WTC11 (cell line): ENCODE results near the gene TTC7B. TPM values are rescaled to one million over a fixed set of nuclear protein-coding genes. Genes with fewer than 3 reads are reported as not detected.
A peak's percentile ranks its signal among the peaks of the same experiment; 100 is the strongest.

ENCODE experiments used
- ATAC-seq: fragments of 200-7000 bp; cut with Tn5 transposase; 2 replicates; pipeline ENCODE4 v1.10.0; 2021; ENCODE audit warnings: mild to moderate bottlenecking, moderate library complexity
- CTCF ChIA-PET: fragments of 300-600 bp; sonication (Branson Sonifier 250); formaldehyde crosslinking; loops from one replicate; lab custom pipeline; 2021; ENCODE audit warnings: antibody characterized with exemption; lab: Charles Lee
- POLR2A ChIA-PET: fragments of 350-600 bp; sonication (Branson Sonifier 250); formaldehyde crosslinking; loops from one replicate; lab custom pipeline; 2021; ENCODE audit warnings: antibody characterized with exemption; lab: Charles Lee
- DNase-seq: peaks from one replicate; pipeline ENCODE4 v3.0.0; 2021; ENCODE audit warnings: low spot score
- H3K27ac Mint-ChIP-seq: 2 replicates; pipeline ENCODE4 v1.8.0; 2021; ENCODE audit warnings: mixed read lengths
- H3K27me3 Mint-ChIP-seq: 2 replicates; pipeline ENCODE4 v1.8.0; 2021; ENCODE audit warnings: low read depth, mild to moderate bottlenecking, moderate library complexity, mixed read lengths
- H3K36me3 Mint-ChIP-seq: 2 replicates; pipeline ENCODE4 v1.8.0; 2021; ENCODE audit warnings: mixed read lengths
- H3K4me1 Mint-ChIP-seq: 2 replicates; pipeline ENCODE4 v1.8.0; 2022; ENCODE audit warnings: mixed read lengths
- H3K4me3 Mint-ChIP-seq: 2 replicates; pipeline ENCODE4 v1.8.0; 2021; ENCODE audit warnings: mild to moderate bottlenecking, moderate library complexity, mixed read lengths
- H3K9me3 Mint-ChIP-seq: 2 replicates; pipeline ENCODE4 v1.8.0; 2021; ENCODE audit warnings: mixed read lengths
- GABPB1 ChIP-seq: sonication (generic); formaldehyde crosslinking; IDR thresholded peaks from 2 replicates; pipeline ENCODE4 v1.8.1; 2023; ENCODE audit warnings: mild to moderate bottlenecking, missing genetic modification reagents
- GTF2I ChIP-seq: fragments of 250-450 bp; sonication (Bioruptor Pico); conservative IDR thresholded peaks from 2 replicates; pipeline ENCODE4 v1.4.0; 2021; ENCODE audit warnings: mild to moderate bottlenecking
- SOX15 ChIP-seq: fragments of 250-450 bp; sonication (Bioruptor Pico); IDR thresholded peaks from 2 replicates; pipeline ENCODE4 v1.9.0; 2021; ENCODE audit warnings: mild to moderate bottlenecking
- ZBTB21 ChIP-seq: sonication (generic); formaldehyde crosslinking; IDR thresholded peaks from 2 replicates; pipeline ENCODE4 v1.8.1; 2023; ENCODE audit warnings: mild to moderate bottlenecking, missing genetic modification reagents, borderline replicate concordance
- ZNF232 ChIP-seq: sonication (generic); formaldehyde crosslinking; IDR thresholded peaks from 2 replicates; pipeline ENCODE4 v1.8.0; 2022; ENCODE audit warnings: mild to moderate bottlenecking, missing genetic modification reagents
- total RNA-seq: library from RNA; stranded (reverse); gene quantifications from 3 replicates; pipeline ENCODE4 v1.2.3, GENCODE V29; 2021
- TF ChIP-seq, protein P1 (sequence below): sonication (generic); formaldehyde crosslinking; IDR thresholded peaks from 2 replicates; pipeline ENCODE4 v1.8.0; 2023; ENCODE audit warnings: missing genetic modification reagents
- TF ChIP-seq, protein P2 (sequence below): sonication (generic); formaldehyde crosslinking; IDR thresholded peaks from 2 replicates; pipeline ENCODE4 v1.8.0; 2022; ENCODE audit warnings: mild to moderate bottlenecking, missing genetic modification reagents
- TF ChIP-seq, protein P3 (sequence below): sonication (generic); formaldehyde crosslinking; conservative IDR thresholded peaks from 2 replicates; pipeline ENCODE4 v1.8.1; 2022; ENCODE audit warnings: mild to moderate bottlenecking, missing genetic modification reagents
- TF ChIP-seq, protein P4 (sequence below): sonication (generic); formaldehyde crosslinking; IDR thresholded peaks from 2 replicates; pipeline ENCODE4 v1.8.0; 2022; ENCODE audit warnings: mild to moderate bottlenecking, missing genetic modification reagents
- TF ChIP-seq, protein P5 (sequence below): fragments of 200-600 bp; IDR thresholded peaks from 2 replicates; pipeline ENCODE4 v1.8.0; 2022; ENCODE audit warnings: antibody characterized with exemption
- TF ChIP-seq, protein P6 (sequence below): sonication (generic); formaldehyde crosslinking; IDR thresholded peaks from 2 replicates; pipeline ENCODE4 v1.8.0; 2022; ENCODE audit warnings: mild to moderate bottlenecking, missing genetic modification reagents
- TF ChIP-seq, protein P7 (sequence below): sonication (generic); formaldehyde crosslinking; IDR thresholded peaks from 2 replicates; pipeline ENCODE4 v1.8.1; 2022; ENCODE audit warnings: low read depth, missing genetic modification reagents, borderline replicate concordance

TTC7B gene
- total RNA-seq, 1 experiment from 2014 or later = 27.6 TPM

DNA sequence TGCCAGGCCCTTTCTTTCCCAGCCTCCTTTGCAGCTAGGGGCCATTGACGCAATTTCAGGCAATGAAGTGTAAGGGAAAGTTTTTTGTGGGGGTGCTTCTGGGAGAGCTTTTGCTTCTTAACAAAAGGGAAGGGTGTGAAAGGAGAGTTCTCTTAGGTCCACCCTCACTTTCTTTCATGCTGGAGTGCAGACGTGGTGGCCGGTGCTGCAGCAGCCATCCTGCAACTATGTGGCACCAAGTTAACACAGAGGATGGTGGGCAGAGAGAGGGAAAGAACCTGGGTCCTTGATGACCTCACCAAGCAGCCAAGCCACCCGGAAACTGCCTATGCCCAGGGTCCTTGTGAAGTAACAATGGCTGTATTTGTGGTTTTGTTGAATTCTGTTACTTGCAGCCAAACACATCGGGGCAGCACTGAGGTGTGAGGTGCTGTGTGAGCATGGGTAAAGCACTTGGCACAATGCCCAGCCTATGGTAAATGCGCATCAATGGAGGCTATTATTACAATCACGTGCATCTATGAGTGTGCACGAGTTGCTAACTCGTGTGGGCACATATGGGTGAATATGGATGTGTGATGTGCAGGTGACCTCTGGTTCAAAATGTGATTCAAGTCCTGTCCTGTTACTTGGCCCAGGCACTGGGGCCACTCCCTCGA lies 296.8 kb downstream of the TTC7B start:
- ChIA-PET CTCF (interaction anchor here (0.6 to 1.8 kb wide), 5 partner anchors 19 to 366 kb away, joined by 3 to 11 read pairs (median 4); no protein-coding TSS in a partner anchor), POLR2A (no interaction called here)
- H3K9me3 Mint-ChIP-seq = 0 out of 2 replicates have a peak, but pooled peaks cover 5% of the 10 kb centered on the region
- DNase-seq (no peak), ATAC-seq (no peak)
- H3K4me3 Mint-ChIP-seq = no peak overlapping the region
- no peaks in the 10 kb centered on the region; the same call in 1 of the 2 replicates for H3K27me3 Mint-ChIP-seq
- H3K36me3 Mint-ChIP-seq = no peaks in the 10 kb centered on the region
- TF ChIP-seq, protein P1, sequence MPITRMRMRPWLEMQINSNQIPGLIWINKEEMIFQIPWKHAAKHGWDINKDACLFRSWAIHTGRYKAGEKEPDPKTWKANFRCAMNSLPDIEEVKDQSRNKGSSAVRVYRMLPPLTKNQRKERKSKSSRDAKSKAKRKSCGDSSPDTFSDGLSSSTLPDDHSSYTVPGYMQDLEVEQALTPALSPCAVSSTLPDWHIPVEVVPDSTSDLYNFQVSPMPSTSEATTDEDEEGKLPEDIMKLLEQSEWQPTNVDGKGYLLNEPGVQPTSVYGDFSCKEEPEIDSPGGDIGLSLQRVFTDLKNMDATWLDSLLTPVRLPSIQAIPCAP = no peak
- TF ChIP-seq, protein P2, sequence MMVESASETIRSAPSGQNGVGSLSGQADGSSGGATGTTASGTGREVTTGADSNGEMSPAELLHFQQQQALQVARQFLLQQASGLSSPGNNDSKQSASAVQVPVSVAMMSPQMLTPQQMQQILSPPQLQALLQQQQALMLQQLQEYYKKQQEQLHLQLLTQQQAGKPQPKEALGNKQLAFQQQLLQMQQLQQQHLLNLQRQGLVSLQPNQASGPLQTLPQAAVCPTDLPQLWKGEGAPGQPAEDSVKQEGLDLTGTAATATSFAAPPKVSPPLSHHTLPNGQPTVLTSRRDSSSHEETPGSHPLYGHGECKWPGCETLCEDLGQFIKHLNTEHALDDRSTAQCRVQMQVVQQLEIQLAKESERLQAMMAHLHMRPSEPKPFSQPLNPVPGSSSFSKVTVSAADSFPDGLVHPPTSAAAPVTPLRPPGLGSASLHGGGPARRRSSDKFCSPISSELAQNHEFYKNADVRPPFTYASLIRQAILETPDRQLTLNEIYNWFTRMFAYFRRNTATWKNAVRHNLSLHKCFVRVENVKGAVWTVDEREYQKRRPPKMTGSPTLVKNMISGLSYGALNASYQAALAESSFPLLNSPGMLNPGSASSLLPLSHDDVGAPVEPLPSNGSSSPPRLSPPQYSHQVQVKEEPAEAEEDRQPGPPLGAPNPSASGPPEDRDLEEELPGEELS = no peak
- TF ChIP-seq, protein P3, sequence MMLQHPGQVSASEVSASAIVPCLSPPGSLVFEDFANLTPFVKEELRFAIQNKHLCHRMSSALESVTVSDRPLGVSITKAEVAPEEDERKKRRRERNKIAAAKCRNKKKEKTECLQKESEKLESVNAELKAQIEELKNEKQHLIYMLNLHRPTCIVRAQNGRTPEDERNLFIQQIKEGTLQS (CRISPR knock-in tag) = no peak
- TF ChIP-seq GTF2I (CRISPR knock-in tag) (peak; percentile 72; the same call in 1 of the 2 replicates), ZBTB21 (CRISPR knock-in tag) (0 out of 2 replicates have a peak, but pooled peaks have one; percentile 4)
- TF ChIP-seq, protein P4, sequence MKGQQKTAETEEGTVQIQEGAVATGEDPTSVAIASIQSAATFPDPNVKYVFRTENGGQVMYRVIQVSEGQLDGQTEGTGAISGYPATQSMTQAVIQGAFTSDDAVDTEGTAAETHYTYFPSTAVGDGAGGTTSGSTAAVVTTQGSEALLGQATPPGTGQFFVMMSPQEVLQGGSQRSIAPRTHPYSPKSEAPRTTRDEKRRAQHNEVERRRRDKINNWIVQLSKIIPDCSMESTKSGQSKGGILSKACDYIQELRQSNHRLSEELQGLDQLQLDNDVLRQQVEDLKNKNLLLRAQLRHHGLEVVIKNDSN = no peak
- H3K4me1 Mint-ChIP-seq = peaks cover 13% of the 10 kb centered on the region
- no peak overlapping the region for H3K27ac Mint-ChIP-seq

DNA sequence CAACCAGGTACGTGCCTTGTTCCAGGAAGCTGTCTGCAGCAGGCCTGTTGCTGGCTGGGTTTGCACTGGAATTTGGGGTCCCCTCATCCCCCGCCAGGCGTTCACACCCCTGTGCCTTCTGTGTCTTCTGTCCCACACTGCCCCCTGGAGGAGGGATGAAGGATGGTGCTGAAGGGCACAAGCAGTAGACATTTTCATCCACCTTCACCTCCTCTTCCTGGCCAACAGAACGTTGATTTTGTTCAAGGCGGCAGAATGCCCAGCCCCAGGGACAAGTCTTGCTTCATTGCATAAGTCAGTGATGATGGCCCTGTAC lies 297.3 kb downstream of the TTC7B start:
- no peaks in the 10 kb centered on the region for H3K36me3 Mint-ChIP-seq
- ATAC-seq (peak; percentile 72), DNase-seq (peak; percentile 79)
- ChIA-PET POLR2A (no interaction called here), CTCF (interaction anchor here (0.6 to 1.8 kb wide), 9 partner anchors 9 to 366 kb away, joined by 3 to 11 read pairs (median 3); no protein-coding TSS in a partner anchor)
- no peaks in the 10 kb centered on the region; the same call in 1 of the 2 replicates for H3K27me3 Mint-ChIP-seq
- no peak overlapping the region for H3K27ac Mint-ChIP-seq
- TF ChIP-seq ZNF232 = no peak
- TF ChIP-seq, protein P5, sequence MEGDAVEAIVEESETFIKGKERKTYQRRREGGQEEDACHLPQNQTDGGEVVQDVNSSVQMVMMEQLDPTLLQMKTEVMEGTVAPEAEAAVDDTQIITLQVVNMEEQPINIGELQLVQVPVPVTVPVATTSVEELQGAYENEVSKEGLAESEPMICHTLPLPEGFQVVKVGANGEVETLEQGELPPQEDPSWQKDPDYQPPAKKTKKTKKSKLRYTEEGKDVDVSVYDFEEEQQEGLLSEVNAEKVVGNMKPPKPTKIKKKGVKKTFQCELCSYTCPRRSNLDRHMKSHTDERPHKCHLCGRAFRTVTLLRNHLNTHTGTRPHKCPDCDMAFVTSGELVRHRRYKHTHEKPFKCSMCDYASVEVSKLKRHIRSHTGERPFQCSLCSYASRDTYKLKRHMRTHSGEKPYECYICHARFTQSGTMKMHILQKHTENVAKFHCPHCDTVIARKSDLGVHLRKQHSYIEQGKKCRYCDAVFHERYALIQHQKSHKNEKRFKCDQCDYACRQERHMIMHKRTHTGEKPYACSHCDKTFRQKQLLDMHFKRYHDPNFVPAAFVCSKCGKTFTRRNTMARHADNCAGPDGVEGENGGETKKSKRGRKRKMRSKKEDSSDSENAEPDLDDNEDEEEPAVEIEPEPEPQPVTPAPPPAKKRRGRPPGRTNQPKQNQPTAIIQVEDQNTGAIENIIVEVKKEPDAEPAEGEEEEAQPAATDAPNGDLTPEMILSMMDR = peak; percentile 74; the same call in 1 of the 2 replicates
- TF ChIP-seq, protein P6, sequence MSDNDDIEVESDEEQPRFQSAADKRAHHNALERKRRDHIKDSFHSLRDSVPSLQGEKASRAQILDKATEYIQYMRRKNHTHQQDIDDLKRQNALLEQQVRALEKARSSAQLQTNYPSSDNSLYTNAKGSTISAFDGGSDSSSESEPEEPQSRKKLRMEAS (CRISPR knock-in tag) = 0 out of 2 replicates have a peak, but pooled peaks have one; percentile 4
- TF ChIP-seq SOX15 (CRISPR knock-in tag) = no peak
- TF ChIP-seq GABPB1 = no peak
- TF ChIP-seq, protein P7, sequence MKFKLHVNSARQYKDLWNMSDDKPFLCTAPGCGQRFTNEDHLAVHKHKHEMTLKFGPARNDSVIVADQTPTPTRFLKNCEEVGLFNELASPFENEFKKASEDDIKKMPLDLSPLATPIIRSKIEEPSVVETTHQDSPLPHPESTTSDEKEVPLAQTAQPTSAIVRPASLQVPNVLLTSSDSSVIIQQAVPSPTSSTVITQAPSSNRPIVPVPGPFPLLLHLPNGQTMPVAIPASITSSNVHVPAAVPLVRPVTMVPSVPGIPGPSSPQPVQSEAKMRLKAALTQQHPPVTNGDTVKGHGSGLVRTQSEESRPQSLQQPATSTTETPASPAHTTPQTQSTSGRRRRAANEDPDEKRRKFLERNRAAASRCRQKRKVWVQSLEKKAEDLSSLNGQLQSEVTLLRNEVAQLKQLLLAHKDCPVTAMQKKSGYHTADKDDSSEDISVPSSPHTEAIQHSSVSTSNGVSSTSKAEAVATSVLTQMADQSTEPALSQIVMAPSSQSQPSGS (CRISPR knock-in tag) = no peak
- TF ChIP-seq ZBTB21 (CRISPR knock-in tag) = peak; percentile 70; the same call in 1 of the 2 replicates
- H3K9me3 Mint-ChIP-seq = 0 out of 2 replicates have a peak, but pooled peaks cover 5% of the 10 kb centered on the region
- no peak overlapping the region for H3K4me3 Mint-ChIP-seq
- H3K4me1 Mint-ChIP-seq = peaks cover 13% of the 10 kb centered on the region
